PC-9 (cell line): Measurements from ENCODE around the gene IDH3G. TPM values are rescaled to one million over a fixed set of nuclear protein-coding genes. Genes with fewer than 3 reads are reported as not detected.

Experiments used
- BruUV-seq: library from RNA; stranded (reverse); fragments of 400-500 nt; replicated peaks from 2 replicates; lab custom pipeline; 2021; lab: Mats Ljungman, UMichigan
- CTCF ChIA-PET: fragments of 300-600 bp; sonication (Branson Sonifier 250); formaldehyde crosslinking; loops from one replicate; lab custom pipeline; 2022; ENCODE audit warnings: antibody characterized with exemption; lab: Charles Lee
- POLR2A ChIA-PET: fragments of 300-600 bp; sonication (Branson Sonifier 250); formaldehyde crosslinking; loops from one replicate; lab custom pipeline; 2022; ENCODE audit warnings: antibody characterized with exemption; ENCODE audit not compliant: unreplicated experiment; lab: Charles Lee
- DNase-seq, 2 experiments: peaks; one replicate each; pipeline versions ENCODE4 v3.0.0 to v3.0.0-alpha.2; 2015 to 2022; ENCODE audit warnings: mixed read lengths in 1 of 2
- H2AFZ ChIP-seq: fragments of 200-600 bp; sonication (generic); 2 replicates; pipeline ENCODE4 v1.8.1; 2017; ENCODE audit warnings: antibody characterized with exemption
- H3F3A ChIP-seq: fragments of 200-600 bp; sonication (generic); 2 replicates; pipeline ENCODE4 v1.8.1; 2017; ENCODE audit warnings: antibody characterized with exemption, mild to moderate bottlenecking, low read depth; ENCODE audit not compliant: insufficient read depth
- H3K27ac ChIP-seq: fragments of 200-600 bp; sonication (generic); 2 replicates; pipeline ENCODE4 v1.6.1; 2016; ENCODE audit warnings: mixed run types
- H3K27me3 ChIP-seq: fragments of 200-600 bp; sonication (generic); 2 replicates; pipeline ENCODE4 v1.6.1; 2016; ENCODE audit warnings: low read depth, mixed run types; ENCODE audit not compliant: insufficient read depth
- H3K36me3 ChIP-seq: fragments of 200-600 bp; sonication (generic); 2 replicates; pipeline ENCODE4 v1.6.1; 2016; ENCODE audit warnings: low read depth, mixed run types
- H3K4me1 ChIP-seq: fragments of 200-600 bp; sonication (generic); replicated peaks from 2 replicates; pipeline ENCODE4 v1.6.1; 2016; ENCODE audit warnings: mixed run types; ENCODE audit not compliant: insufficient read depth
- H3K4me2 ChIP-seq: fragments of 200-600 bp; sonication (generic); 2 replicates; pipeline ENCODE4 v1.6.1; 2017; ENCODE audit warnings: mixed run types
- H3K4me3 ChIP-seq: fragments of 200-600 bp; sonication (generic); 2 replicates; pipeline ENCODE4 v1.6.1; 2016; ENCODE audit warnings: mixed run types
- H3K79me2 ChIP-seq: fragments of 200-600 bp; sonication (generic); 2 replicates; pipeline ENCODE4 v1.6.1; 2017; ENCODE audit warnings: low read depth, mixed run types
- H3K9me2 ChIP-seq: fragments of 200-600 bp; sonication (generic); 2 replicates; pipeline ENCODE4 v1.8.1; 2017; ENCODE audit warnings: mild to moderate bottlenecking; ENCODE audit not compliant: insufficient read depth
- H3K9me3 ChIP-seq: fragments of 200-600 bp; sonication (generic); 2 replicates; pipeline ENCODE4 v1.8.1; 2016; ENCODE audit warnings: low read depth; ENCODE audit not compliant: insufficient read depth
- H4K20me1 ChIP-seq: fragments of 200-600 bp; sonication (generic); 2 replicates; pipeline ENCODE4 v1.8.1; 2017; ENCODE audit not compliant: insufficient read depth
- EZH2 ChIP-seq: fragments of 200-600 bp; sonication (generic); IDR thresholded peaks from 2 replicates; pipeline ENCODE4 v1.8.0; 2017; ENCODE audit warnings: antibody characterized with exemption, low read depth
- intact Hi-C: fragments of 100-400 bp; cut with micrococcal nuclease; formaldehyde crosslinking; loops from one replicate; pipeline ENCODE4 v1.10.0; 2022; ENCODE audit not compliant: unreplicated experiment
- total RNA-seq: library from RNA; stranded (reverse); gene quantifications from 2 replicates; pipeline ENCODE4 v1.2.3, GENCODE V29; 2021
- TF ChIP-seq, protein P1 (sequence below): fragments of 200-600 bp; sonication (generic); conservative IDR thresholded peaks from 2 replicates; pipeline ENCODE4 v1.6.1; 2017; ENCODE audit warnings: mixed run types, antibody characterized with exemption, mild to moderate bottlenecking, moderate library complexity

The IDH3G gene
- total RNA-seq, 1 experiment from 2014 or later = 63.4 TPM

GRCh38 chrX:153765138-153766079 lies 28.8 kb downstream of the IDH3G start:
- peaks cover 7% of the 10 kb centered on the region; the same call in 1 of the 2 replicates for H3K4me1 ChIP-seq
- no peaks in the 10 kb centered on the region for H3K27me3 ChIP-seq
- ChIA-PET POLR2A (interaction anchor here (0.6 to 0.7 kb wide), 3 partner anchors 44 to 163 kb away, joined by 4 to 9 read pairs (median 4); no protein-coding TSS in a partner anchor), CTCF (interaction anchor here (0.9 to 1.3 kb wide), 2 partner anchors 119 to 183 kb away, joined by 3 to 4 read pairs; no protein-coding TSS in a partner anchor)
- intact Hi-C loops = loop anchor here (1.0 to 5.0 kb wide), 2 partner anchors 29 to 767 kb away; partner anchors contain the start of genes IDH3G and SSR4
- peak overlapping the region; percentile 83 for H3K4me2 ChIP-seq
- BruUV-seq = no TSS peak
- H3K27ac ChIP-seq = no peak overlapping the region
- no peaks in the 10 kb centered on the region for H3K79me2 ChIP-seq
- H3K36me3 ChIP-seq = no peaks in the 10 kb centered on the region
- no peaks in the 10 kb centered on the region for H3K9me2 ChIP-seq
- H3K9me3 ChIP-seq = no peaks in the 10 kb centered on the region
- TF ChIP-seq EZH2 = no peak
- TF ChIP-seq, protein P1, sequence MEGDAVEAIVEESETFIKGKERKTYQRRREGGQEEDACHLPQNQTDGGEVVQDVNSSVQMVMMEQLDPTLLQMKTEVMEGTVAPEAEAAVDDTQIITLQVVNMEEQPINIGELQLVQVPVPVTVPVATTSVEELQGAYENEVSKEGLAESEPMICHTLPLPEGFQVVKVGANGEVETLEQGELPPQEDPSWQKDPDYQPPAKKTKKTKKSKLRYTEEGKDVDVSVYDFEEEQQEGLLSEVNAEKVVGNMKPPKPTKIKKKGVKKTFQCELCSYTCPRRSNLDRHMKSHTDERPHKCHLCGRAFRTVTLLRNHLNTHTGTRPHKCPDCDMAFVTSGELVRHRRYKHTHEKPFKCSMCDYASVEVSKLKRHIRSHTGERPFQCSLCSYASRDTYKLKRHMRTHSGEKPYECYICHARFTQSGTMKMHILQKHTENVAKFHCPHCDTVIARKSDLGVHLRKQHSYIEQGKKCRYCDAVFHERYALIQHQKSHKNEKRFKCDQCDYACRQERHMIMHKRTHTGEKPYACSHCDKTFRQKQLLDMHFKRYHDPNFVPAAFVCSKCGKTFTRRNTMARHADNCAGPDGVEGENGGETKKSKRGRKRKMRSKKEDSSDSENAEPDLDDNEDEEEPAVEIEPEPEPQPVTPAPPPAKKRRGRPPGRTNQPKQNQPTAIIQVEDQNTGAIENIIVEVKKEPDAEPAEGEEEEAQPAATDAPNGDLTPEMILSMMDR = no peak
- H2AFZ ChIP-seq = no peak overlapping the region
- DNase-seq = peak in 1 of 2 experiments; percentile 34
- H4K20me1 ChIP-seq = no peaks in the 10 kb centered on the region
- peak overlapping the region; percentile 49; the same call in 1 of the 2 replicates for H3K4me3 ChIP-seq
- H3F3A ChIP-seq = no peaks in the 10 kb centered on the region

GRCh38 chrX:153764786-153765137 lies 29.4 kb downstream of the IDH3G start:
- H3K79me2 ChIP-seq = no peaks in the 10 kb centered on the region
- POLR2A ChIA-PET = no interaction called here
- H3K9me2 ChIP-seq = no peaks in the 10 kb centered on the region
- peaks cover 7% of the 10 kb centered on the region; the same call in 1 of the 2 replicates for H3K4me1 ChIP-seq
- no peaks in the 10 kb centered on the region for H3K36me3 ChIP-seq
- no peaks in the 10 kb centered on the region for H4K20me1 ChIP-seq
- H3F3A ChIP-seq = no peaks in the 10 kb centered on the region
- no peak overlapping the region for H3K27ac ChIP-seq
- H3K27me3 ChIP-seq = no peaks in the 10 kb centered on the region
- no peak for DNase-seq
- BruUV-seq = no TSS peak
- TF ChIP-seq, protein P1 = no peak
- TF ChIP-seq EZH2 = no peak
- H3K4me2 ChIP-seq = peak overlapping the region; percentile 83
- no peak overlapping the region for H2AFZ ChIP-seq
- H3K4me3 ChIP-seq = no peak overlapping the region; the same call in 1 of the 2 replicates
- CTCF ChIA-PET = no interaction called here
- intact Hi-C loops = loop anchor here (1.0 to 5.0 kb wide), 5 partner anchors 40 to 768 kb away; partner anchors contain the start of genes ABCD1 and BCAP31
- H3K9me3 ChIP-seq = no peaks in the 10 kb centered on the region

- peak; percentile 68 to 95 for DNase-seq
- 0 out of 2 replicates have a peak within 1 kb of the TSS, but pooled peaks have one; percentile 52 for H2AFZ ChIP-seq
- no TSS peak for BruUV-seq
- H3F3A ChIP-seq = no peaks in the 10 kb centered on the region
- no peaks in the 10 kb centered on the region for H3K9me2 ChIP-seq
- H3K27me3 ChIP-seq = no peaks in the 10 kb centered on the region
- POLR2A ChIA-PET = no interaction called here
- intact Hi-C loops = loop anchor here (1.0 kb wide), 4 partner anchors 40 to 183 kb away; partner anchors contain the start of genes ABCD1 and BCAP31
- CTCF ChIA-PET = no interaction called here
- H3K9me3 ChIP-seq = no peaks in the 10 kb centered on the region
- H3K79me2 ChIP-seq = no peaks in the 10 kb centered on the region
- peak within 1 kb of the TSS; percentile 52; the same call in 1 of the 2 replicates for H3K4me3 ChIP-seq
- H3K4me1 ChIP-seq = peaks cover 7% of the 10 kb centered on the region; the same call in 1 of the 2 replicates
- peak within 1 kb of the TSS; percentile 83 for H3K4me2 ChIP-seq
- H3K36me3 ChIP-seq = no peaks in the 10 kb centered on the region
- TF ChIP-seq, protein P1 = peak; percentile 86
- TF ChIP-seq EZH2 = no peak
- H3K27ac ChIP-seq = no peak within 1 kb of the TSS
- H4K20me1 ChIP-seq = no peaks in the 10 kb centered on the region
These were observed 30.0 kb downstream of the IDH3G start, which contains the start of gene PLXNB3 for GRCh38 chrX:153763989-153764755. Gene PLXNB3 (plus strand): TSS chrX:153764249. CDS start chrX:153765536, 1,287 bp downstream.
